GM23338 (cell line): Measurements from ENCODE around the gene CNTNAP5. TPM values are rescaled to one million over a fixed set of nuclear protein-coding genes. Genes with fewer than 3 reads are reported as not detected.

ENCODE experiments used
- ATAC-seq: fragments of 200-7000 bp; cut with Tn5 transposase; 3 replicates; pipeline ENCODE4 v1.9.1; 2020
- DNase-seq: peaks from one replicate; pipeline ENCODE4 v3.0.0-alpha.2; 2015; ENCODE audit warnings: low spot score
- H2AFZ ChIP-seq: fragments of 200-600 bp; sonication (generic); 2 replicates; pipeline ENCODE4 v1.8.0; 2016; ENCODE audit warnings: antibody characterized with exemption, mild to moderate bottlenecking, moderate library complexity
- H3F3A ChIP-seq: fragments of 200-600 bp; sonication (generic); replicated peaks from 2 replicates; pipeline ENCODE4 v1.8.0; 2017; ENCODE audit warnings: antibody characterized with exemption, mixed run types, low read depth
- H3K27ac ChIP-seq: fragments of 200-600 bp; sonication (generic); 2 replicates; pipeline ENCODE4 v1.6.1; 2016; ENCODE audit warnings: low read depth
- H3K27me3 ChIP-seq: fragments of 200-600 bp; sonication (generic); 2 replicates; pipeline ENCODE4 v1.8.0; 2016; ENCODE audit warnings: mild to moderate bottlenecking, mixed run types, moderate library complexity; ENCODE audit not compliant: insufficient read depth
- H3K36me3 ChIP-seq: fragments of 200-600 bp; sonication (generic); 2 replicates; pipeline ENCODE4 v1.8.0; 2016; ENCODE audit warnings: mild to moderate bottlenecking; ENCODE audit not compliant: insufficient read depth
- H3K4me1 ChIP-seq: fragments of 200-600 bp; sonication (generic); 2 replicates; pipeline ENCODE4 v1.8.0; 2016; ENCODE audit warnings: mild to moderate bottlenecking, moderate library complexity; ENCODE audit not compliant: insufficient read depth
- H3K4me2 ChIP-seq: fragments of 200-600 bp; sonication (generic); 2 replicates; pipeline ENCODE4 v1.7.1; 2017; ENCODE audit warnings: mixed run types
- H3K4me3 ChIP-seq: fragments of 200-600 bp; sonication (generic); 2 replicates; pipeline ENCODE4 v1.6.1; 2016; ENCODE audit warnings: mixed run types
- H3K79me2 ChIP-seq: fragments of 200-600 bp; sonication (generic); replicated peaks from 2 replicates; pipeline ENCODE4 v1.8.0; 2017; ENCODE audit warnings: mild to moderate bottlenecking; ENCODE audit not compliant: insufficient read depth
- H3K9me2 ChIP-seq: fragments of 200-600 bp; sonication (generic); 2 replicates; pipeline ENCODE4 v1.8.0; 2017; ENCODE audit not compliant: insufficient read depth
- H4K20me1 ChIP-seq: fragments of 200-600 bp; sonication (generic); replicated peaks from 2 replicates; pipeline ENCODE4 v1.8.0; 2017; ENCODE audit warnings: mild to moderate bottlenecking; ENCODE audit not compliant: insufficient read depth
- H3K27ac Mint-ChIP-seq: 2 replicates; pipeline ENCODE4 v1.8.0; 2020; ENCODE audit warnings: inconsistent platforms, mild to moderate bottlenecking, moderate library complexity, mixed read lengths
- H3K27me3 Mint-ChIP-seq: 3 replicates; pipeline ENCODE4 v1.8.0; 2022; ENCODE audit warnings: low read depth, mild to moderate bottlenecking, moderate library complexity, mixed read lengths, inconsistent platforms; ENCODE audit not compliant: insufficient read depth, poor library complexity
- H3K36me3 Mint-ChIP-seq: 3 replicates; pipeline ENCODE4 v1.8.0; 2021; ENCODE audit warnings: low read depth, mild to moderate bottlenecking, inconsistent platforms, moderate library complexity, mixed read lengths
- H3K4me1 Mint-ChIP-seq: 3 replicates; pipeline ENCODE4 v1.8.0; 2020; ENCODE audit warnings: mild to moderate bottlenecking, inconsistent platforms, mixed read lengths
- H3K4me3 Mint-ChIP-seq: 3 replicates; pipeline ENCODE4 v1.8.0; 2021; ENCODE audit warnings: moderate library complexity, mild to moderate bottlenecking, inconsistent platforms, mixed read lengths
- H3K9me3 Mint-ChIP-seq: 3 replicates; pipeline ENCODE4 v1.8.0; 2020; ENCODE audit warnings: moderate library complexity, mild to moderate bottlenecking, inconsistent platforms, mixed read lengths
- CREB1 ChIP-seq: fragments of 250-450 bp; sonication (Bioruptor Pico); IDR thresholded peaks from 2 replicates; pipeline ENCODE4 v1.5.0; 2020; ENCODE audit warnings: low read depth, mild to moderate bottlenecking, moderate library complexity
- EZH2 ChIP-seq: fragments of 200-600 bp; sonication (generic); IDR thresholded peaks from one replicate; pipeline ENCODE4 v1.8.0; 2017; ENCODE audit warnings: antibody characterized with exemption, mild to moderate bottlenecking, low read depth; ENCODE audit not compliant: unreplicated experiment
- EZH2phosphoT487 ChIP-seq: fragments of 200-600 bp; sonication (generic); IDR thresholded peaks from one replicate; pipeline ENCODE4 v1.8.1; 2018; ENCODE audit warnings: antibody characterized with exemption; ENCODE audit not compliant: unreplicated experiment
- JUNB ChIP-seq: IDR thresholded peaks from one replicate; pipeline ENCODE4 v1.6.1; 2016; ENCODE audit warnings: antibody characterized with exemption; ENCODE audit not compliant: unreplicated experiment
- NANOG ChIP-seq: IDR thresholded peaks from 2 replicates; pipeline ENCODE4 v1.6.1; 2016; ENCODE audit warnings: antibody characterized with exemption, borderline replicate concordance
- POLR2AphosphoS5 ChIP-seq: IDR thresholded peaks from 2 replicates; pipeline ENCODE4 v1.6.1; 2016; ENCODE audit warnings: antibody characterized with exemption, low read depth
- STAT1 ChIP-seq: IDR thresholded peaks from one replicate; pipeline ENCODE4 v1.6.1; 2016; ENCODE audit warnings: antibody characterized with exemption; ENCODE audit not compliant: unreplicated experiment
- ZNF114 ChIP-seq: fragments of 250-450 bp; sonication (Bioruptor Pico); IDR thresholded peaks from 2 replicates; pipeline ENCODE4 v1.5.0; 2020; ENCODE audit warnings: mild to moderate bottlenecking, moderate library complexity
- ZNF331 ChIP-seq: fragments of 250-450 bp; sonication (Bioruptor Pico); IDR thresholded peaks from 2 replicates; pipeline ENCODE4 v1.5.0; 2020; ENCODE audit warnings: low read depth, mild to moderate bottlenecking, moderate library complexity
- polyA plus RNA-seq: library from polyadenylated mRNA; unstranded; fragments of >200 nt; fragmentation: Nextera tagmentation; extraction: Ambion mirVana; gene quantifications from 2 replicates; pipeline ENCODE4 v1.2.1, GENCODE V29; 2016
- total RNA-seq: library from RNA; depleted of rRNA; stranded (reverse); fragments of >200 nt; shearing (Covaris generic); gene quantifications from 2 replicates; pipeline ENCODE4 v1.2.3, GENCODE V29; 2014
- TF ChIP-seq, protein P1 (sequence below): IDR thresholded peaks from one replicate; pipeline ENCODE4 v1.6.1; 2018; ENCODE audit warnings: antibody characterized with exemption; ENCODE audit not compliant: unreplicated experiment
- TF ChIP-seq, protein P2 (sequence below): IDR thresholded peaks from 2 replicates; pipeline ENCODE4 v1.6.1; 2016; ENCODE audit warnings: antibody characterized with exemption
- TF ChIP-seq, protein P3 (sequence below), 2 experiments: fragments of 200-600 bp in 1 of 2; sonication (generic) in 1 of 2; conservative IDR thresholded peaks; 2 replicates each; pipeline versions ENCODE4 v1.5.1 to v1.6.1; 2016 to 2017; ENCODE audit warnings: antibody characterized with exemption in 2 of 2, low read depth in 2 of 2, mild to moderate bottlenecking in 2 of 2, moderate library complexity in 1 of 2
- TF ChIP-seq, protein P4 (sequence below): fragments of 250-450 bp; sonication (Bioruptor Pico); IDR thresholded peaks from 2 replicates; pipeline ENCODE4 v1.5.0; 2020; ENCODE audit warnings: mild to moderate bottlenecking, moderate library complexity

Gene CNTNAP5
- total and polyA plus RNA-seq, 2 experiments from 2014 or later = 0.49 to 0.50 TPM

DNA sequence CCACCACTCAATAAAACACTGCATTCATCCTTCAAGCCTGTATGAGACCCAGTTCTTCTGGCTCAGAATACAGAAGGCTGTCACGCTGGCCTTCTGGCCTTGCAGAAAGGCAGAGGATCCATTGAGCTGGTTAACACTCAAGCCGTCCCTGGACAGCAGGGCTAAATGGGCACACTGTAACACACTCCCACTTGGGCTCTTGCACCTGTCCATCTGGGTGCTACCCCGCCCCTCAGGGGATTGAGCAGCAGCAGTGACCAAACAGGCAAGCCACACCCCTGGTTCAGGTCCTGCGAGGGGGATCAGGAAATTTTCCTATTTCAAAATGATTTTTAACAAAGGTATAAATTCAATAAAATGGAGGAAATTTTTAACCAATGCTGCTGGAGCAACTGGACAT, 936.0 kb downstream of the CNTNAP5 start:
- peak; percentile 51; the same call in 2 of the 3 replicates for ATAC-seq
- Histone ChIP-seq H3K4me1 (no peaks in the 10 kb centered on the region), H3K4me2 (no peak overlapping the region), H3K79me2 (no peaks in the 10 kb centered on the region), H3K4me3 (no peak overlapping the region), H3K9me2 (no peaks in the 10 kb centered on the region), H3F3A (no peaks in the 10 kb centered on the region), H3K27ac (no peak overlapping the region), H3K36me3 (no peaks in the 10 kb centered on the region), H3K27me3 (no peaks in the 10 kb centered on the region), H4K20me1 (no peaks in the 10 kb centered on the region), H2AFZ (no peak overlapping the region; the same call in 1 of the 2 replicates)
- Mint-ChIP-seq H3K4me1 (no peaks in the 10 kb centered on the region), H3K4me3 (no peak overlapping the region), H3K36me3 (no peaks in the 10 kb centered on the region), H3K27me3 (no peaks in the 10 kb centered on the region), H3K9me3 (no peaks in the 10 kb centered on the region), H3K27ac (no peak overlapping the region)
- no peak for DNase-seq
- TF ChIP-seq, protein P1, sequence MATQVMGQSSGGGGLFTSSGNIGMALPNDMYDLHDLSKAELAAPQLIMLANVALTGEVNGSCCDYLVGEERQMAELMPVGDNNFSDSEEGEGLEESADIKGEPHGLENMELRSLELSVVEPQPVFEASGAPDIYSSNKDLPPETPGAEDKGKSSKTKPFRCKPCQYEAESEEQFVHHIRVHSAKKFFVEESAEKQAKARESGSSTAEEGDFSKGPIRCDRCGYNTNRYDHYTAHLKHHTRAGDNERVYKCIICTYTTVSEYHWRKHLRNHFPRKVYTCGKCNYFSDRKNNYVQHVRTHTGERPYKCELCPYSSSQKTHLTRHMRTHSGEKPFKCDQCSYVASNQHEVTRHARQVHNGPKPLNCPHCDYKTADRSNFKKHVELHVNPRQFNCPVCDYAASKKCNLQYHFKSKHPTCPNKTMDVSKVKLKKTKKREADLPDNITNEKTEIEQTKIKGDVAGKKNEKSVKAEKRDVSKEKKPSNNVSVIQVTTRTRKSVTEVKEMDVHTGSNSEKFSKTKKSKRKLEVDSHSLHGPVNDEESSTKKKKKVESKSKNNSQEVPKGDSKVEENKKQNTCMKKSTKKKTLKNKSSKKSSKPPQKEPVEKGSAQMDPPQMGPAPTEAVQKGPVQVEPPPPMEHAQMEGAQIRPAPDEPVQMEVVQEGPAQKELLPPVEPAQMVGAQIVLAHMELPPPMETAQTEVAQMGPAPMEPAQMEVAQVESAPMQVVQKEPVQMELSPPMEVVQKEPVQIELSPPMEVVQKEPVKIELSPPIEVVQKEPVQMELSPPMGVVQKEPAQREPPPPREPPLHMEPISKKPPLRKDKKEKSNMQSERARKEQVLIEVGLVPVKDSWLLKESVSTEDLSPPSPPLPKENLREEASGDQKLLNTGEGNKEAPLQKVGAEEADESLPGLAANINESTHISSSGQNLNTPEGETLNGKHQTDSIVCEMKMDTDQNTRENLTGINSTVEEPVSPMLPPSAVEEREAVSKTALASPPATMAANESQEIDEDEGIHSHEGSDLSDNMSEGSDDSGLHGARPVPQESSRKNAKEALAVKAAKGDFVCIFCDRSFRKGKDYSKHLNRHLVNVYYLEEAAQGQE = no peak
- TF ChIP-seq STAT1 (no peak), ZNF114 (CRISPR knock-in tag) (no peak), JUNB (no peak), EZH2 (no peak), ZNF331 (no peak), CREB1 (no peak), EZH2phosphoT487 (no peak), POLR2AphosphoS5 (no peak), NANOG (no peak)
- TF ChIP-seq, protein P2, sequence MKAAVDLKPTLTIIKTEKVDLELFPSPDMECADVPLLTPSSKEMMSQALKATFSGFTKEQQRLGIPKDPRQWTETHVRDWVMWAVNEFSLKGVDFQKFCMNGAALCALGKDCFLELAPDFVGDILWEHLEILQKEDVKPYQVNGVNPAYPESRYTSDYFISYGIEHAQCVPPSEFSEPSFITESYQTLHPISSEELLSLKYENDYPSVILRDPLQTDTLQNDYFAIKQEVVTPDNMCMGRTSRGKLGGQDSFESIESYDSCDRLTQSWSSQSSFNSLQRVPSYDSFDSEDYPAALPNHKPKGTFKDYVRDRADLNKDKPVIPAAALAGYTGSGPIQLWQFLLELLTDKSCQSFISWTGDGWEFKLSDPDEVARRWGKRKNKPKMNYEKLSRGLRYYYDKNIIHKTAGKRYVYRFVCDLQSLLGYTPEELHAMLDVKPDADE = no peak
- TF ChIP-seq, protein P3, sequence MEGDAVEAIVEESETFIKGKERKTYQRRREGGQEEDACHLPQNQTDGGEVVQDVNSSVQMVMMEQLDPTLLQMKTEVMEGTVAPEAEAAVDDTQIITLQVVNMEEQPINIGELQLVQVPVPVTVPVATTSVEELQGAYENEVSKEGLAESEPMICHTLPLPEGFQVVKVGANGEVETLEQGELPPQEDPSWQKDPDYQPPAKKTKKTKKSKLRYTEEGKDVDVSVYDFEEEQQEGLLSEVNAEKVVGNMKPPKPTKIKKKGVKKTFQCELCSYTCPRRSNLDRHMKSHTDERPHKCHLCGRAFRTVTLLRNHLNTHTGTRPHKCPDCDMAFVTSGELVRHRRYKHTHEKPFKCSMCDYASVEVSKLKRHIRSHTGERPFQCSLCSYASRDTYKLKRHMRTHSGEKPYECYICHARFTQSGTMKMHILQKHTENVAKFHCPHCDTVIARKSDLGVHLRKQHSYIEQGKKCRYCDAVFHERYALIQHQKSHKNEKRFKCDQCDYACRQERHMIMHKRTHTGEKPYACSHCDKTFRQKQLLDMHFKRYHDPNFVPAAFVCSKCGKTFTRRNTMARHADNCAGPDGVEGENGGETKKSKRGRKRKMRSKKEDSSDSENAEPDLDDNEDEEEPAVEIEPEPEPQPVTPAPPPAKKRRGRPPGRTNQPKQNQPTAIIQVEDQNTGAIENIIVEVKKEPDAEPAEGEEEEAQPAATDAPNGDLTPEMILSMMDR (conservative IDR thresholded peaks at IDR 0.05; ENCODE audit: low read depth in 2 of 2) = no peak
- TF ChIP-seq, protein P4, sequence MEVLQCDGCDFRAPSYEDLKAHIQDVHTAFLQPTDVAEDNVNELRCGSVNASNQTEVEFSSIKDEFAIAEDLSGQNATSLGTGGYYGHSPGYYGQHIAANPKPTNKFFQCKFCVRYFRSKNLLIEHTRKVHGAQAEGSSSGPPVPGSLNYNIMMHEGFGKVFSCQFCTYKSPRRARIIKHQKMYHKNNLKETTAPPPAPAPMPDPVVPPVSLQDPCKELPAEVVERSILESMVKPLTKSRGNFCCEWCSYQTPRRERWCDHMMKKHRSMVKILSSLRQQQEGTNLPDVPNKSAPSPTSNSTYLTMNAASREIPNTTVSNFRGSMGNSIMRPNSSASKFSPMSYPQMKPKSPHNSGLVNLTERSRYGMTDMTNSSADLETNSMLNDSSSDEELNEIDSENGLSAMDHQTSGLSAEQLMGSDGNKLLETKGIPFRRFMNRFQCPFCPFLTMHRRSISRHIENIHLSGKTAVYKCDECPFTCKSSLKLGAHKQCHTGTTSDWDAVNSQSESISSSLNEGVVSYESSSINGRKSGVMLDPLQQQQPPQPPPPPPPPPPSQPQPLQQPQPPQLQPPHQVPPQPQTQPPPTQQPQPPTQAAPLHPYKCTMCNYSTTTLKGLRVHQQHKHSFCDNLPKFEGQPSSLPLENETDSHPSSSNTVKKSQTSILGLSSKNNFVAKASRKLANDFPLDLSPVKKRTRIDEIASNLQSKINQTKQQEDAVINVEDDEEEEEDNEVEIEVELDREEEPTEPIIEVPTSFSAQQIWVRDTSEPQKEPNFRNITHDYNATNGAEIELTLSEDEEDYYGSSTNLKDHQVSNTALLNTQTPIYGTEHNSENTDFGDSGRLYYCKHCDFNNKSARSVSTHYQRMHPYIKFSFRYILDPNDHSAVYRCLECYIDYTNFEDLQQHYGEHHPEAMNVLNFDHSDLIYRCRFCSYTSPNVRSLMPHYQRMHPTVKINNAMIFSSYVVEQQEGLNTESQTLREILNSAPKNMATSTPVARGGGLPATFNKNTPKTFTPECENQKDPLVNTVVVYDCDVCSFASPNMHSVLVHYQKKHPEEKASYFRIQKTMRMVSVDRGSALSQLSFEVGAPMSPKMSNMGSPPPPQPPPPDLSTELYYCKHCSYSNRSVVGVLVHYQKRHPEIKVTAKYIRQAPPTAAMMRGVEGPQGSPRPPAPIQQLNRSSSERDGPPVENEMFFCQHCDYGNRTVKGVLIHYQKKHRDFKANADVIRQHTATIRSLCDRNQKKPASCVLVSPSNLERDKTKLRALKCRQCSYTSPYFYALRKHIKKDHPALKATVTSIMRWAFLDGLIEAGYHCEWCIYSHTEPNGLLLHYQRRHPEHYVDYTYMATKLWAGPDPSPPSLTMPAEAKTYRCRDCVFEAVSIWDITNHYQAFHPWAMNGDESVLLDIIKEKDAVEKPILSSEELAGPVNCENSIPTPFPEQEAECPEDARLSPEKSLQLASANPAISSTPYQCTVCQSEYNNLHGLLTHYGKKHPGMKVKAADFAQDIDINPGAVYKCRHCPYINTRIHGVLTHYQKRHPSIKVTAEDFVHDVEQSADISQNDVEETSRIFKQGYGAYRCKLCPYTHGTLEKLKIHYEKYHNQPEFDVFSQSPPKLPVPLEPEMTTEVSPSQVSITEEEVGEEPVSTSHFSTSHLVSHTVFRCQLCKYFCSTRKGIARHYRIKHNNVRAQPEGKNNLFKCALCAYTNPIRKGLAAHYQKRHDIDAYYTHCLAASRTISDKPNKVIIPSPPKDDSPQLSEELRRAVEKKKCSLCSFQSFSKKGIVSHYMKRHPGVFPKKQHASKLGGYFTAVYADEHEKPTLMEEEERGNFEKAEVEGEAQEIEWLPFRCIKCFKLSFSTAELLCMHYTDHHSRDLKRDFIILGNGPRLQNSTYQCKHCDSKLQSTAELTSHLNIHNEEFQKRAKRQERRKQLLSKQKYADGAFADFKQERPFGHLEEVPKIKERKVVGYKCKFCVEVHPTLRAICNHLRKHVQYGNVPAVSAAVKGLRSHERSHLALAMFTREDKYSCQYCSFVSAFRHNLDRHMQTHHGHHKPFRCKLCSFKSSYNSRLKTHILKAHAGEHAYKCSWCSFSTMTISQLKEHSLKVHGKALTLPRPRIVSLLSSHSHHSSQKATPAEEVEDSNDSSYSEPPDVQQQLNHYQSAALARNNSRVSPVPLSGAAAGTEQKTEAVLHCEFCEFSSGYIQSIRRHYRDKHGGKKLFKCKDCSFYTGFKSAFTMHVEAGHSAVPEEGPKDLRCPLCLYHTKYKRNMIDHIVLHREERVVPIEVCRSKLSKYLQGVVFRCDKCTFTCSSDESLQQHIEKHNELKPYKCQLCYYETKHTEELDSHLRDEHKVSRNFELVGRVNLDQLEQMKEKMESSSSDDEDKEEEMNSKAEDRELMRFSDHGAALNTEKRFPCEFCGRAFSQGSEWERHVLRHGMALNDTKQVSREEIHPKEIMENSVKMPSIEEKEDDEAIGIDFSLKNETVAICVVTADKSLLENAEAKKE (CRISPR knock-in tag) = no peak
